Stimulated activated CD4-positive, alpha-beta T cell treated with anti-CD3 and anti-CD28 coated beads, Interleukin-2, amount 100 ng/mL, for 24 hours (primary cell): Measurements from ENCODE around the gene MCHR1.
"Not testable (repeated sequence)": the region's sequence is repeated elsewhere in the genome, so short reads cannot be mapped to it uniquely, and the experiment has no call there.

ENCODE experiments used
- DNase-seq, 2 donors: peaks; one replicate each; pipeline ENCODE4 v3.0.0-alpha.2; 2020

MCHR1 gene

DNA sequence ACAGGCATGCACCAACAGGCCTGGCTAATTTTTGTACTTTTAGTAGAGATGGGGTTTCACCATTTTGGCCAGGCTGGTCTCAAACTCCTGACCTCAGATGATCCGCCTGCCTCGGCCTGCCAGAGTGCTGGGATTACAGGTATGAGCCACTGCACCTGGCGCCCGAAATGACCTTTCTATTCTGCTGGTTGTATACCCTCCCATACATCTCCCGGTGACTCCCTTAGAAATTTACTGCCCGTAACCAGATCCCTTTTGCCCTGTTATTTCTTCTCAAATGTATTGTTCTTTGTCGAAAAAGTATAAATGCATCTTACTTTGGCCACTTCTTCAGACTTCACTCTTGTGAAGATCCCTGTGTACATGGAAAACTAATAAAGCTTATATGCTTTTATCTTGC is 22.0 kb downstream of the MCHR1 start:
- DNase-seq: no peak

DNA sequence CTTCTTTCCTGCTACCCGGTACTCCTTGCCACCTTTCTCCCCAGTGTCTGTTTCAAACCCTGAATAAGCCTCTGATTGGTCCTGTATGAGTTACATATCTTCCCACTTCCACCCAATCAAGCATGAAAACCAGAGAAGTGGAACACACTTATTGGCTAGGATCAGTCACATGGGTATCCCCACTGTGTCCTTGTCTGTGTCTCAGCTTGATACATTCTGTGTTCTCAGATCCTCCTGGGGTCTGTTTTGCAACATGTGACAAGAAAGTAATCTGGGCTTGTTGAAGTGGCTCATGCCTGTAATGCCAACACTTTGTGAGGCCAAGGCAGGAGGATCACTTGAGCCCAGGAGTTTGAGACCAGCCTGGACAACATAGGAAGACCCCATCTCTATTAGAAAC is 23.9 kb downstream of the MCHR1 start:
- no peak for DNase-seq

DNA sequence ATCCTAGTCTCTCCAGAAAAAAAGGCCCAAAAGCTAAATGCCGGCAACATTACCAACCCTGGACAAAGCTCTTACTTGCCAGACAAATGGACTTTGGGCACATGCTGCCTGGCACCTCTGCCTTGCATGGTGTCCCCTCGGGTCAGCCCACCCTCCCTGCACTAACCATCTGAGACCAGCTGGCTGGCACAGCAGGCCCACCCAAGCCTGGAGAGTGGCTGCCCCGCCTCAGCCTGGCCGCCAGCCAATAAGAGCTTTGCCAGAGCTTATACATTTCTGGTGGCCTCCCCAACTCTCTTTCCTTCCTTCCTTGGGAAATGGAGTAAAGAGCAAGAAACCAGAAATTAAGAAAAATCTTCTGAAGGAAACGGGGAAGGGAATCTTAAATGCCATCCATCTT is 24.5 kb downstream of the MCHR1 start:
- no peak for DNase-seq

DNA sequence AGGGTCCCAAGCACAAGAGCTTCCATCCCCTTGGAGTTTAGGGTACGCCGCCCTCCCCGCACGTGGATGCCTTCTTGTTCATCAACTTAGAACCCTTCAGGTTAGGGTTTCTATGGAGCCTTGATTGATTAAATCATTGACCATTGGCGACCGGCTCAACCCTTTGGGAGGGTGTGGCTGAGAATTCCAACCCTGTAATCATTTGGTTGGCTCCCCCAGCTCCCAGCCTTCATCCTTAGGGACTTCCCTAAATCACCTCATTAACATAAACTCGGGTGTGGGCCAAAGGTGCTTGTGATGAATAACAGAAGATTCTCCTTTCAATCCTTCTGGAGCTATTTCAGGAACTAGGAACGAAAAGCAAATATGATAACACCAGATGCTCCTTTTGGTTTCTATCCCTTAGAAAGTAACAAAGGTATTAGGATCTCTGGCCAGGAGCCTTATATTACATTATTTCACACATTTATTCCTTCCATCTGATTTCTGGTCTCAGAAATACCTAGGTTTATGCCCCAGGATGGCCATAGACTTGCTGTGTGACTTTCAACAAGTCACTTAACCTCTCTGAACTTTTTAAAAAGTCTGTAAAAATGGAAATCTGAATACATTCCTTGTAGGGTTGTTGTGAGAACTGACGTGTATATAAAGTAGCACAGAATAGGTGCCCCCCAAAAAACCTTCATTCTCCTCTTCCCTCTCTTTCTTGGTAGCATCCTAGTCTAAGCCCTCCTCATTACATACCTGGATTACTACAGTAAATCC is 26.8 kb downstream of the MCHR1 start:
- no peak for DNase-seq

DNA sequence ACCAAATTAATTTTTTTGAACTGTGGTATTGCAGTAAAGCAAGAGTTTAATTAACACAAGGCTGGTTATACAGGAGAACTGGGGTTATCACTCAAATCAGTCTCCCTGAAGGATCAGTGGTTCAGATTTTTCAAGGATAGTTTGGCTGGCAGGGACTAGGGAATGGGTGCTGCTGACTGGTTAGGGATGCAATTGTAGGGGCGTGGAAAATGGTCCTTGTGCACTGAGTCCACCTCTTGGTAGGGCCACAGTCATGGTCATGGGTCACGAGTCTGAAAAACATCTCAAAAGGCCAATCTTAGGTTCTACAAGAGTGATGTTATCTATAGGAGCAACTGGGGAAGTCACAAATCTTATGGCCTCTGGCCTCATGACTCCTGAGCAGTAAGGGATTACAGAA is 27.9 kb downstream of the MCHR1 start:
- DNase-seq: no peak

DNA sequence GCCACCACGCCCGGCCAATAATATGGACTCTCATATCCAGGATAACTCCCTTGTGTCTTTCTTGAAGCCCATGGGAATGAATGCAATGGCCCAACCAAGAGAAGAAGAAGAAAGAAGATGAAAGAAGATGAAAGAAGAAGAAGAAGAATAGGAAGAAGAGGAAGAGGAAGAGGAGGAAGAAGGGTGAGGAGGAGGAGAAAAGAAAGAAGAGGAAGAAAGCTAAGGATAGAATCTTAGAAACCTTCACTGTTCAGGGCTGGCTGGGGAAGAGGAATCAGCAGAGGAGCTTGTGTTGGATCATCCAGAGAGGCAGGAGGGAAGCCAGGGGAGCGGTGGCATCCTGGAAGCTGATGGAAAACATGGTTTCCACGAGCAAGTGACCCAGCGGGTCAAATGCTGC is 28.9 kb downstream of the MCHR1 start:
- no peak for DNase-seq

DNA sequence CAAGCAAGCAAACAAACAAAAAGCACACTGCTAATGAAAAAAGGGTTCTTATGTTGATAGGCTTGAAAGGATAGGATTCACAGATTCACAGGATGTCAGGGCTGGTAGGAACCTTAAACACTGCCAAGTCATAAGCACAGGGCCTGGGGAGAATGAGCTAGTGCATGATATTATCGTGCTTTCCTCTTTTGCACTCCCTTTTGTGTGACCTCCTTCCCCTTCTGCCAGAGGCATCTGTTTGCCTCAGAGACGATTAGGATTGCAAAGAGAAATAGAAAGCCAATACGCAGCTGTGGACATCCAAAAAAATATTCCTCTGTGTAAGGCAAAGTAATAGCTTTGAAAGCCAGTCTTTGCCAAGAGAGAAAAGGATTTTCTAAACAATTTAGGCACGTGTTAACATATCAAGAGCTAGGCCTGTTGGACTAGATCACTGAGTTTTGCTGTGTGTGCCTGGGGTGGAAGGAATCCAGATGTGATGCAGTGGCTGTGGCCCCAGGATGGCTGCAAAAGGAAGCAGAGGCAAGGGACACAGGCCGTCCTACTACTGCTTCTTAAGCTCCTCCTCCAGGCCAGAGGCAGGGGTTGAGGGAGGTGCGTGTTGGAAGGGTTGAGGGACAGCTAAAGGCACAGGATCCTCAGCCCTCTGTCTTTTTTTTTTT is 30.6 kb downstream of the MCHR1 start:
- no peak for DNase-seq

DNA sequence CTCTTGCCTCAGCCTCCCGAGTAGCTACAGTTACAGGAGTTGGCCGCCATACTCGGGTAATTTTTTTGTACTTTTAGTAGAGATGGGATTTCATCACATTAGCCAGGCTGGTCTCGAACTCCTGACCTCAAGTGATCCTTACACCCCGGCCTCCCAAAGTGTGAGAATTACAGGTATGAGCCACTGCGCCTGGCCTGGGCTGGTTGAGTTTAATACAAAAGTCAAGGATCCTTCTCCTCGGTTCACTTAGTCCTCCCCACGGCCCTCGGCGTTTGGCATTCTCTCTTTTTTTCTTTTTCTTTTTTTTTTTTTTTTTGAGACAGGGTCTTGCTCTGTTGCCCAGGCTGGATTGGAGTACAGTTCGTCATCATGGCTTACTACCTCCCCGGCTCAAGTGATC is 33.0 kb downstream of the MCHR1 start:
- no peak for DNase-seq

DNA sequence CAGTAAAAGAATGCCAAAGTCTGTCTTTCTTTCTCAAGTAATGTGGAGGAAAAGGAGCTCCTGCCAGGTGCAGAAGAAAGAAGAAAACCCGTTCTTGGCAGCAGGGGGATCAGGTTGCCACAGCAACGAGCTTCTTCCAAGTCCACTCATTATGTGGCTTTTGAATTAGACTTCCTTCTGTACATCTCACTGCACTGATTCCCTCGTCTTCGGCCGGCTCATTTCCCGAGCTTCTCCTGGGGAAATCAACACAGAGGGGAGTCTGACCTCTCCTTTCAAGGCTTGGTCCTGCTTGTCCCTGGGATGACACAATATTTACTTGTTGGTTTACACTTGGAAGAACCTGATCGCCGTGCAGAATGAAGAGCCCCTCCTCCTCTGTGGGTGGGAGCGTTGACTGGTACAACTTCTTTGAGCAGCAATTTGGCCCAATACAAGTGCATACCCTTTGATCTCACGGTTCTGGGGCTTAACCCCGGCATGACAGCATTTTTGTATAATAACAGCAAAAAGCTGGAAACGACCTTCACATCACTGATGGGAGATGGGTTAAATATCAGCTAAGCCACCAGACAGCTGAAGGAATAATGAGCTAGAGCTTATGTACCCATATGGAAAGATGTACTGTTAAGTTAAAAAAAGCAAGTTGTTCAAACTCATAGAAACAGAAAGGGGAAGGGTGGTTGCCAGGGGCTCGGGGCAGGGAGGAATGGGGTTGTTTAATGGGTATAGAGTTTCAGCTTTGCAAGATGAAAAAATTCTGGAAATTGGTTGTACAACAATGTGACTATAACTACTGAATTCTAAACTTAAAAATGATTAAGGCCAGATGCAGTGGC is 35.4 kb downstream of the MCHR1 start:
- DNase-seq: no peak

DNA sequence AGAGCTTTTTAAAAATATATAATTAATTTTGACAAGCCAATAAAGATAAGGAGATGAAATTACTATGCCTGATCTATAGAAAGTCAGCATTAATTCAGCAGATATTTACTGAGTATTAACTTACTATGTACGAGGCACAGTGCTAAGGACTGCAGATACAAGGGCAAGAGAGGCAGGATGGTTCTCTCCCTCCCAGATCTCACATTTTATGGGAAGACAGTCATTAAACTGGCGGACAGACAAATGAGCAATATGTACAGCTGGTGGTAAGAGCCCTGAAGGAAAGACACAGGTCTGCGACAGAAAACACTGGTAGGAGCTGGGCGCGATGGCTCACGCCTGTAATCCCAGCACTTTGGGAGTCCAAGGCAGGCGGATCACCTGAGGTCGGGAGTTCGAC is 36.8 kb downstream of the MCHR1 start:
- DNase-seq: no peak

DNA sequence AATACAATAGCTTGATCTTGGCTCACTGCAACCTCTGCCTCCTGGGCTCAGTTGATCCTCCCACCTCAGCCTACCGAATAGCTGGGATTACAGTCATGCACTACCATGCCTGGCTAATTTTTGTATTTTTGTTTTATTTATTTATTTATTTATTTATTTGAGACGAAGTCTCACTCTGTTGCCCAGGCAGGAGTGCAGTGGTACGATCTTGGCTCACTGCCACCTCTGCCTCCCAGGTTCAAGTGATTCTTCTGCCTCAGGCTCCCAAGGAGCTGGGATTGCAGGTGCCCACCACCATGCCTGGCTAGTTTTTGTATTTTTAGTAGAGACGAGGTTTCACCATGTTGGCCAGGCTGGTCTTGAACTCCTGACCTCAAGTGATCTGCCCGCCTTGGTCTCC is 38.4 kb downstream of the MCHR1 start:
- not testable (repeated sequence) for DNase-seq

DNA sequence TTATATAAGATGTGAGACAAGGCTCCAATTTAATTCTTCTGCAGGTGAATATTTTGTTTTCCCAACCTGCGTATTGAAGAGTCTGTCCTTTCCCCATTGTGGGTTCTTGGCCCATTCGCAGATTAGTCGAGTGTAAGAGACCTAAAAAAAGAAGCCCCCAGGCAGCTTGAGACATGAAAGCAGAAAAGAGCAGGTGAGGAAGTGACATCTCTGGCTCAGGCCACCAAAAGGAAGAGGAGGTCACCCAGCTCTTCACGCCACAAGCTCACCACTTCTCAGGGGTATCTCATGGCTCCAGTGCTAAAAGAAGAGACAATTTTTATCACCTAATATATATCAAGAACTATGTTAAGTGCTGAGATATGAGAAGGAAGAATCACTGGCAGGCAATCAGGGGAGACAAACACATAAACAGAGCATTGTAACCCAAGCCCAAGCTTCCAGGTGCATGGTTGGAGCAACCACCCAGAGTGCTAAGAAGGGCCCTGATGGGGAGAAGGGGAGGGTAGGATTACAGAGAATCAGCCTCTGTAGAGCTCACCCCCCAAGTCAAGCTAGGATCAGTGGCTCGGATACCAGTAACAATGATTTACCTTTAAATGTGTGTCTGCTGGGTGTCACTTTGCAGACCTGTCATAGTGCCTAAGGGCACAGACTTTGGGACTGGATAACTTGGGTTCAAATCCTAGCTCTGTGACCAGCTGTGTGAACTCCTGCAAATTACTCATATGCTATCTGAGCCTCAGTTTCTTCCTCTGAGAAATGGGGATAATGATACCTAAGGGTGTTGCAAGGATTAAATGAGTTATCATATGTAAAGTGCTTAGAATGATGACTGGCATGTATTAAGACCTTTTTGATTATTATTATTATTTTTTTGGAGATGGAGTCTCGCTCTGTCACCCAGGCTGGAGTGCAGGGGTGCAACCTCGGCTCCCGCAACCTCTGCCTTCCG is 39.2 kb downstream of the MCHR1 start:
- DNase-seq: no peak

DNA sequence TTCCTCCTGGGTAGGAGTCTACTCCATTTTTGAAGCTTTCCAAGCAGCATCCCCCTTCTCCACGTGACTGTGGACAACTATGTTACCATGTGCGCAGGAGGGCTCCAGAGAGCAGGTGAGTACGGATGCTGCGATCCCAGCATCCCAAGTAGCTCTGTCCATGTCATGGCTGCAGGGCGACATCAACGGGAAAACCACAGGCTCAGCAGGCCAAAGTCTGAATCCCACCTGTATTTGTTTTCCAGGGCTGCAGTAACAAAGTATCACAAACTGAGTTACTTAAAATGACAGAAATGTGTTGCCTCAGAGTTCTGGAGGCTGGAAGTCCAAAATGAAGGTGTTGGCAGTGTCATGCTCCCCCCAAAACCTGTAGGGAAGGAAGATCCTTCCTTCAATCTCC is 40.3 kb downstream of the MCHR1 start:
- DNase-seq: no peak

DNA sequence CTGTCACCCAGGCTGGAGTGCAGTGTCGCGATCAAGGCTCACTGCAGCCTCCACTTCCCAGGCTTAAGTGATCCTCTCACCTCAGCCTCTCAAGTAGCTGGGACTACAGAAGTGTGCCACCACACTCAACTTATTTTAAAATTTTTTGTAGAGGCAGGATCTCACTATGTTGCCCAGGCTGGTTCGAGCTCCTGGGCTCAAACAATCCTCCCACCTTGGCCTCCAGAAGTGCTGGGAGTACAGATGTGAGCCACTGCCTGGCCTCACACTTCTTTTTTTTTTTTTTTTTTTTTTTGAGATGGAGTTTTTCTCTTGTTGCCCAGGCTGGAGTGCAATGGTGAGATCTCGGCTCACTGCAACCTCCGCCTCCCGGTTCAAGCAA is 40.9 kb downstream of the MCHR1 start:
- not testable (repeated sequence) for DNase-seq

DNA sequence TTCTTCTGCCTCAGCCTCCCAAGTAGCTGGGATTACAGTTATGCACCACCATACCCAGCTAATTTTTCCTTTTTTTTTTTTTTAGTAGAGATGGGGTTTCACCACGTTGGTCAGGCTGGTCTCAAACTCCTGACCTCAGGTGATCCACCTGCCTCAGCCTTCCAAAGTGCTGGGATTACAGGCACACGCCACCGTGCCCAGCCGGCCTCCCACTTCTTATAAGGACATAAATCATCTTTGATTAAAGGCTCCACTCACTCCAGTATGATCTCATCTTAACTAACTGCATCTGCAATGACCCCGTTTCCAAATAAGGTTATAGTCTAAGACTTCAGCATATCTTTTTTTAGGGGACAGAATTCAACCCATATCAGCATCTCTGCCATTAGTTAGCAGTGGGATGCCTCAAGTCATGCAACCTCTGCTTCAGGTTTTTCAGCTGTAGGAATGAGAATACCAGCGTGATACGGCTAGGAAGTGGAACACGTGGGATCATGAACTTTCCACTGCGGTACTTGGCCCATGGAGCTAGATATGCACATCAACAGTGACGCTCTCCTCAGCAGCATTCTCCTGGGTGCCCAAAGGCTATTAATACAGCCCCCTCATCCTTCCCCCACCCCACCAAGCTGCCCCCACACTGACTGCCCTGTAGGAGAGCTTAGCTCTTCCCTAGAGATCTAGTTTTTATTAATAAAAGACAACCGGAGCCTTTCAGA is 41.4 kb downstream of the MCHR1 start:
- DNase-seq: no peak

DNA sequence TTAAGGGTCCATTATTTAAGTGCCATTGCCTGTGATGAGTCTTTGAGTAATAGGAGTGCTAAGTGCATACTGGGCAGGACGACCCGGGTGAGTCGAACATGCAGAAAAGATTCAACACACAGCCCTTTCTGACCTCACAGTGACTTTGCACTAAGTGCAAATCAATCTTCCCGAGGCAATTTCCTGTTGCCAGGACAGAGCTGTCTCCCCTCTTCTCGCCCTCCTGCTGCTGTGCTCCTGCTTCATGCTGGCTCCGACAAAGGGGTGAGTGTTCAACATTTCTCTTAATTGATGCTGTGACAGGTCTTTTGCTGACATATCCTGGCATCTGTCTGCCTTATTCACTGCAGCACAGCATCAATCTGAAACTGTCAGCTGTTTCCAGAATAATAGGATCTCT is 42.0 kb downstream of the MCHR1 start:
- no peak for DNase-seq

DNA sequence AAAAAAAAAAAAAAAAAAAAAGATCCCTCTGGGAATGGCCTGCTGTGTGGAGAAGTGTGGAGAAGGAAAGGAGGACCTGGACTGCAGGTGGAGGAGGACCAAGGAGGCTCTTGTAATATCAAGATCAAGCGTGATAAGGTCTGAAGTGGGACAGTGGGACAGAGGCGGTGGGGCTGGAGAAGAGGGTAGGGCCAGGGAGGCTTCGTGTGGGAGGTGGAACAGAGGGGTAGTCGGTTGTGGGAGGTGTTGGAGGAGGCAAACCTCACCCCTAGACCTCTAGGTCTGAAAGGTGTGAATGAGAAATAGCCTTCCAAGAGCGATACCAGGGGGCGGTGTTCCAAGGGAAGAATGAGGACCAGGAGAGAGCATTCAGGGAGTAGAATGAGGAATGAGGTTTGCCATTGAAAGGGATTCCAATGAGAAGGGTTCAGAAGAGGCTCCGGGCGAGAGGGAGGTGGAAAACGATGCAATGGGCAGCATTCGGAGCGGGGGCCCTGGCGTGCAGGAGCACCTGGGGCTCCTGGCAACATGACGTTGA is 44.2 kb downstream of the MCHR1 start:
- DNase-seq: no peak

DNA sequence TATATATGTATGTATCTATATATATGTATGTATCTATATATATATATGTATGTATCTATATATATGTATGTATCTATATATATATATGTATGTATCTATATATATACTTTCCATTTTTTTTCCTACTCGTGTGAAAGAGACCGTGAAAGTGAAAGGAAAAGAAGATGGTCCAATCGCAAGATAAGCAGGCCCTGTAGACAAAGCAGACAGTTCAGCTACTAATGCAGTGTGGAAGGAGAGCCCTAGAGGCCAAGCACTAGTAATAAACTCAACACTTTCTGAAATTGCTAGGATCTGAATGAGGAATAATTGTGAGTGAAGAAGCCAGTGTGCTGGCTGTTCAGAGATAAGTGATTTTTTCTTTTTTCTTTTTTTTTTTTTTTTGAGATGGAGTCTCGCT is 47.2 kb downstream of the MCHR1 start:
- DNase-seq: no peak

DNA sequence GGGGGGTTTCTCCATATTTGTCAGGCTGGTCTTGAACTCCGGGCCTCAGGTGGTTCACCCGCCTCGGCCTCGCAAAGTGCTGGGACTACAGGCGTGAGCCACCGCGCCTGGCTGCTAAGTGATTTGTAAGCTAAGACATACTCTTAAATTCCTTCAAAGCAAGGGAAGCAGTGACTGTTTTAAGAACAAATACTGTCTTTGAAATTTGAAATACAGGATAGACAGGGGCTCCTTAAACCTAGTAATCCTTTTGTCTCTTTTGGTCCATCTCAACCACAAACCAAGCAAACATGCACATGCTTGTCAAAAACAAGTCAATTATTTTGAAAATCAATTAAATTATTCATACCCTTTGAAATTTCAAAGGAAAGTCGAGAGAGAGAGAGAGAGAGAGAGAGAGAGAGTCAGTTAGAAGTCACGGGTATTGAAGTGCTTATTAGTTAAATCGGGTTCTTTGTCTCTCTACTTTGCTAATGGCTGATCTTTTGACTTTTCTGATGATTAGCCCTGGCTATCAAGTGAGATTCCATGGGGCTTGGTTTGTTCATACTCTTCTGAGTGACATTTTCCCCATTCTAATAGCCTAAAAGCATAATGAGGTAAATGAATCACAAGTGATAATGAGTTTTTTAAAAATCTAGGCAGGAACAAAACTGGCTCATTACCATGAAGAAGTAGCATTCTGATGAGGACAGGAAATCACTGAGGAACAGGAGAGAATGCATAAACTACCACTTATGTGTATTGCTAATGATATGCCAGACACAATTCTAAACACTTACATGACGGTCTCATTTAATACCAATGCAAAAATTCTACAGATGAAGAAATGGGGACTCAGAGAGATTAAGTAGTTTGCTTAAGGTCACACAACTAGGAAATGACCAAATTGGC is 48.0 kb downstream of the MCHR1 start:
- no peak for DNase-seq

DNA sequence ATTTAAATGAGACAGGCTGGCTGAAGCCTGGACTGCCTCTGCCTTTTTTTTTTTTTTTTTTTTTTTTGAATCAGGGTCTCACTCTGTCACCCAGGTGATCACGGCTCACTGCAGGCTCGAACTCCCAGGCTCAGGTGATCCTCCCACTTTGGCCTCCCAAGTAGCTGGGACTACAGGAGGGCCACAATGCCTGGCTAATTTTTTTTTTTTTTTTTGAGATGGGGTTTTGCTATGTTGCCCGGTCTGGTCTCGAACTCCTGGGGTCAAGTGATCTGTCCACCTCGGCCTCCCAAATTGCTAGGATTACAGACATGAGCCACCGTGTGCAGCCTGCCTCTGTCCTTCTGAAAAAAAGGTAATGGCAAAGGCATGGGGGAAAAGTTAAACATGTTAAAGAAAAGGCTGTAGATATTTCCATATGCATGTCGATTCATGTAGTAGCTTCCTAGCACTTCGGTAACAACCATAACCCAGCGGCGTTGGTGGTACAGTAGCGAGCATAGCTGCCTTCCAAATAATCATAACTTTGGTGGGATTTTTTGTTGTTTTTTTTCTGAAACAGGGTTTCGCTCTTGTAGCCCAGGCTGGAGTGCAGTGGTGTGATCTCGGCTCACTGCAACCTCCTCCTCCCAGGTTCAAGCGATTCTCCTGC is 48.8 kb downstream of the MCHR1 start:
- no peak for DNase-seq
